HK-2 (cell line): ENCODE results near the gene TMED3.
A peak's percentile ranks its signal among the peaks of the same experiment; 100 is the strongest.
"Not testable (repeated sequence)": the region's sequence is repeated elsewhere in the genome, so short reads cannot be mapped to it uniquely, and the experiment has no call there.

Experiments
- DNase-seq: peaks from one replicate; pipeline ENCODE4 v3.0.0-alpha.2; 2018; ENCODE audit not compliant: unreplicated experiment

Gene TMED3

DNA sequence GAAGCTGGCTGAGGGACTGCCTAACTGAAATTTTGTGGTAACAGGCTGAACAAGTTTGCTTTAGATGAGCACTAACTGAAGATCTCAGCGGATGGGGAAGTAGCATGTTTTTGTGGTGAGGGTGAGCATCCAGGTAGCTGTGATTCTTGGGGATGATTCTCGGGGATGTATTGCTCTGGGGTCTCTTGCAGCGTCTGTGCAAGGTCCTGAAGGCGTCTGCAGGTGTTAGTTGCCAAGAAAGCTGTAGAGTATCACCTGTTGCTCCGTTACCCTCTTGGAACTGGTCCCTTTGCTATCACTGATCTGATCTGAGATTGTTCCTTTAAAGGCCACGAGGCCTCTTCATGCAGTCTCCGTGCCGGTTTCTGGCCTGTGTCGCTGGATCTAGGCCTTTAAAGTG lies 6.0 kb downstream of the TMED3 start:
- no peak for DNase-seq

GRCh38 chr15:79319973-79320372 lies 9.1 kb downstream of the TMED3 start:
- not testable (repeated sequence) for DNase-seq

GRCh38 chr15:79321876-79322275 lies 11.0 kb downstream of the TMED3 start:
- DNase-seq: no peak

GRCh38 chr15:79322306-79322705 lies 11.4 kb downstream of the TMED3 start:
- no peak for DNase-seq

DNA sequence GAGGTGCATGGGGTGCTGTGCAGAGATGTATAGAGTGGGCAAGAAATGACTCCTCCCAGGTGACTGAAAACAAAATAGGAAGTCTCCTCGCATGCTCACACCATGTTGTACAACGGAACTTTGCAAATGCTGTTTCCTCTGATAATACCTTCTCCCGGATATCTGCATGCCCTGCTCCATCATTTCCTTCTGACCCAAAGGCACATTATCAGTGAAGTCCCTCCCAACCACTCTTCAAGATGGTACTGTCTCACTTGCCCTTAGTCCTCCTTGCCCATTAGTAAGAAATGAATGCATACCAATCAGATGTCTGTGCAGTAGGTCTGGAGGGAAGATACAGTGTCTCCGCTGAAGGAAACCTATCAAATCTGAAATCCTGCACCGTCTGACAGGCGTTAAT lies 12.0 kb downstream of the TMED3 start:
- no peak for DNase-seq

DNA sequence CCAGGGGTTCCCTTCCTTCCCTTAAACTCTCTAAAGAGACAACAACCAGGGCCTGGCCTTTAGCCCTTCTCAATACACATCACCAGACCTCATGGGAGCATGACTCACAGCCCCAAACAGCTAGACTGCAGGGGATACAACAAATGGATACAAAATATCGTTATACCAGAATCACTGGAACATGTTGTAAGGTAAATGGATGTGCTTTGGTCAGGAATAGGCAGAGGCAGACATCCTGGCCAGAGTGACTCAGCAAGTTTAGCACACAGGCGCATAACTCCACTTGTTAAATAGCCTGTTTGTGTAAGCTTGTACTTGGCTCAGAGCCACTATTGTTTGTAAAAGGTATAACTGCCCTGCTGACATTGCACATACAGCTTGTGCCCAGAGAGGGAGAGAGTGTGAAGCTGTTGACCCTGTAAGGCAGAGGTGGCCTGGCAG lies 18.3 kb downstream of the TMED3 start:
- DNase-seq: peak; percentile 2

DNA sequence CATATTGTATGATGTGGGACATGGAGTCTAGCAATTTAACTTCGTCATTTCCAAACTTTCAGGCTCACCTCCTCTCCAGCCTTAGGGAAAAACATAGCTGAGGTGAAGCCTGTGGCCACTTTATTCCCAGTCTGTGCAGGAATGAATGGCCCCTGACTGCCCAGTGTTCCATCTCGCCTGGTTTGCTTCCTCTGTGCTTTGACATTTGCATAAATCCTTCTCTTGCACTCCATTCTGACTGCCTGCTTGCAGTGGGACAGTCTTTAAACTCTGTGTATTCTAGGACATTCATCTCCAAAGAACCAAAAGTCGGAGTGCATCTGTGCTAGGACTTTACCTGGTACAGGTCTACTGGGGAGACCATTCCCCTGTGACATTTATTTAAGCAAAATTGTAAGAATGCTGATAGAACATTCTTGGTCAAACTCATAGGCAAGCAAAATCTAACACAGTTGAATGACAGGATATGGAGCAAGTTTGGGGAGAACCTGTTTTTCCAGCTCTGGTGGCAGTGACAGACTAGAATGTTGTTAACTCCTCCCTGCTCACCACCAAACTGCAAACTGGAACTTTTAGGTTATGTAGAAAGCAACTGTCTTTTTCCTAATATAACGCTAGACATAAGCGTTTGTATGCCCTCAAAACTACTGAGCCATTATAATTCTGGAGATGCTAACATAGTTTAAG lies 22.1 kb downstream of the TMED3 start:
- no peak for DNase-seq

DNA sequence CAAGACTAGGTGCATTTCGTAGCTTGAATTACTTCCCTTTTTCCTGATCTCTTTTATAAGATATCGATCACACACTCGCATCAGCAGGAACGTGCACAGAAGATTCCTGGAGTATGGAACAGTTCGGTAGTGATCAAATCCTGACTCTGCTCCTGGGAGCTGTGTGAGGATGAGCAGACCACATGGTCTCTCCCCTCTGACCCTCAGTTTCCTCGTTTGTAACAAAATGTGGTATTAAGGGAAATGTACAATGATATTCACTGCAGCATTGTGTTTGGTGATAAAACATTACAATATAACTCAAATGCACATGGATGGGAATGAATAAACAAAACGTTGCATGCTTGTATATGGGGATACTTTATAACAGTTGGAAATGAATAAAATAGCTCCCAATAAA lies 26.7 kb downstream of the TMED3 start:
- no peak for DNase-seq

DNA sequence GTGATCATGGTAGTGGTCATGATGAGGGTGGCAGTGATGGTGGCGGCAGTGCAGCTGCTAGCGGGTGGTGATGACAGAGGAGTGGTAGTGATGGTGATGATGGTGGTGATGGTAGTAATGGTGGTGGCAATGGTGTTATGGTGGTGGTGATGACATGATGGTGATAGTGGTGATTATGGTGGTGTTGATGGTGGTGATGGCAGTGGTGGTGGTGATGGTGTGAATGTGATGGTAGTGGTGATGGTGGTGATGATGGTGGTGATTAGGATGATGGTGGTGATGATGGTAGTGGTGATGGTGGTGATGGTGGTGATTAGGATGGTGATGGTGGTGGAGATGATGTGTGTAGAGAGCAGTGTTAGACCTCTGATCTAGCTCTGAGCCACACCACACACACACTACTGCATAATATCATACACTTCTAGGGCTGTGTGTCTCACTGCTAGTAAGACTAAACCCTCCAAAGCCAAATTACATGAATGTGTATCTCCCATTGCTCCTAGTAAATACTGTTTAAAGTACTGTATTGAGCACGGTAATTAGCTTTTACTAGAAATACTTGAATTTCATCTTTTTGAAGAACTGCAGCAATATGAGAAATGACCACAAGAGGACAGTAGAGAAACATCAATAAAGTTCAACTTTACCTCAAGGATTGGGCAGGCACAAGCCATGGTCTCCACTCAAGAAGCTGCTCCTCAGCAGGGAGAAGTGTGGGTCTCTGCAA lies 28.8 kb downstream of the TMED3 start:
- DNase-seq: no peak

GRCh38 chr15:79340315-79340602 lies 29.3 kb downstream of the TMED3 start:
- DNase-seq: no peak

DNA sequence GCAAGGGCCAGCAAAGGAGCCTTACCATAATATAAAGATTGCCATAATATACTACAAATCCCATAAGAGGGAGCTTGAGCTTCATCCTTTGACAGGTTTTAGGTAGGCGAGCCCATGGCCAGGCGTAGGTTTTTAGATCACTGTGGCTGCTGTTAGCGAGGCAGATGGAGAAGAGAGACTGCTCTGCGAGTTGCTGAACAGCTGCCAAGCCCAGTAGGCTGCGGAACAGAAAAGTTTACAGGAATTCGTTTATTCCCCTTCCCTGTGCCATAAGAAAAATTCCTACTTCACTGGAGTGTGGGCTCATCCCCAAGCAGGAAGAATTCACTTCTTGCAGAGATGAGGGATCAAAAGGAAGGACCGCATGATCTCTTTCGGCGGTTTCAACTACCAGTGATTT lies 30.5 kb downstream of the TMED3 start:
- DNase-seq: no peak

DNA sequence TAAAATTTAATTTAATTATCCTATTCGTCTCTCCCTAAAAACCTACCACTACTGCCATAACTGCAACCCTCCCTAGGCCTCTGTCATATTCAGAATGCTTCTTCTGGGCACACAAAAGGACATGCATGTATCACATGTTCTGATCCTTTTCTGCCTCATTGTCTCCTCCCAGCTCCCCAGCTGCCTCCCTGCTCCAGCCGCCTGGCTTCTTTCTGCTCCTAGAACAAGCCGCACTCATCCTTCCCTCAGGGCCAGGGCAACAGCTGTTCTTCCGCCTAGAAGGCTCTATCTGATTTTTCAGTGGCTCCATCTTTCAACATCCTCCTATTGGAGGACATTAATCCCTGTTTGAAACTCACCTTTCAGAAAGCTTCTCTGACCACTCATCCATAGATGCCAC lies 38.6 kb downstream of the TMED3 start:
- DNase-seq: no peak

DNA sequence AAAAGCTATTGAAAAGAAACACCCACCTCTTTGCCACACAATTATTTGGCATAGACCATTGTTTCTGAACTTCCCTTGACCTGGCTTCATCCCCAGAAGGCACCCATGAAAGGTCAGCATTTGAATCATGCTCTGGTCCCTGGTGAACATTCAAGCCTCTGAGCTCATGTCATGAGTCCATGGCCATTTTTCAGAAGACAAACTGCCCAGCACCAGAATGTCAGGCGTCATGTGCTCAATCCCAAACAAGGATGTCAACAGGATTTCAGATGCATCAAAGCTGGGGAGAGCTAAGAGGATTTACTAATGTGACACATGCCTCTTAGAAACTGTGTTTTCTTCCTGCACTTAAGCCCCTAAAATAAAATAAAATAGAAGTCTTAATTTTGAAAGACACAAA lies 41.3 kb downstream of the TMED3 start:
- no peak for DNase-seq

GRCh38 chr15:79357566-79357965 lies 46.7 kb downstream of the TMED3 start:
- no peak for DNase-seq

DNA sequence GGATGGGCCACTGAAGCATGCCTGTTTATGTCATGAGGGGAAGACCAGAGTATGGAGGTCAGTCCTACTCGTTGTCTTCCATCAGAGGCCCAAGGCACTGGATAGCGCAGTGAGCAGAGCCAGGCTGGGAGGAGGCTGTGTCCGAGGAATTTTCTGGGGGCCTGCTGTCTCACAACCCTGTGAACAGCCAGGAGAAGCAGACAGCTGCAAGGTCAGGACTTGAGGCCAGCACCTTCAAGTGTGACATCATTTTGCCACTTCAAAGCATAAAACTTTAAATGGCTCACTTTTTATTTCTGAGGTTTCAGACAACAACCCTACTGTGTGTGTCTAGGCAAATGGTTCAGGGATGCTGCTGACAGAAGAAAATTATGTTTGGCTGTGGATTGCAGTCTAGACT lies 47.2 kb downstream of the TMED3 start:
- no peak for DNase-seq

- no peak for DNase-seq
These were observed 53.8 kb downstream of the TMED3 start for GRCh38 chr15:79364571-79365240.

- DNase-seq: no peak
These were observed 54.9 kb downstream of the TMED3 start for GRCh38 chr15:79365765-79366164.

- DNase-seq: no peak
These were observed 55.8 kb downstream of the TMED3 start for GRCh38 chr15:79366691-79367090.

DNA sequence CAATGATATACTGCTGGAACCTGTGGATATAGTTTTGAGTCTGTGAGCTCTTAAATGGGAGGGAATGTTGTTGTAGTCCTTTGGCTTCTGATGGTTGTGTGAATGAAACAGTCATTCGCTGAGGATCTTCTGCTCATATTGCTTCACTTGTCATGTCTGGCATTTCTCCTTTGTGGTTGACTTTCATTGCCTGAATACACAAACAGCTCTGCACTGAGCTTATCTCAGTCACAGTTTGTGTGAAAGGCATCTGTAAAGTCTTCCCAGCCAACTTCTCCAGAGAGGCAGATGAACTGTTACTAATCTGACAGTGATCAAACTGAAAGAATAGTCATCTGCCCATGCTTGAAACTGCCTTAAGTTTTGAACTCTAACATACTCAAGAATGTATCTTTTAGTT lies 59.8 kb downstream of the TMED3 start:
- no peak for DNase-seq

- no peak for DNase-seq
These were observed 60.7 kb downstream of the TMED3 start for GRCh38 chr15:79371591-79371990.

- no peak for DNase-seq
These were observed 61.5 kb downstream of the TMED3 start for GRCh38 chr15:79372428-79372827.
